ENCODE data around the gene ADARB1.

Gene ADARB1

DNA sequence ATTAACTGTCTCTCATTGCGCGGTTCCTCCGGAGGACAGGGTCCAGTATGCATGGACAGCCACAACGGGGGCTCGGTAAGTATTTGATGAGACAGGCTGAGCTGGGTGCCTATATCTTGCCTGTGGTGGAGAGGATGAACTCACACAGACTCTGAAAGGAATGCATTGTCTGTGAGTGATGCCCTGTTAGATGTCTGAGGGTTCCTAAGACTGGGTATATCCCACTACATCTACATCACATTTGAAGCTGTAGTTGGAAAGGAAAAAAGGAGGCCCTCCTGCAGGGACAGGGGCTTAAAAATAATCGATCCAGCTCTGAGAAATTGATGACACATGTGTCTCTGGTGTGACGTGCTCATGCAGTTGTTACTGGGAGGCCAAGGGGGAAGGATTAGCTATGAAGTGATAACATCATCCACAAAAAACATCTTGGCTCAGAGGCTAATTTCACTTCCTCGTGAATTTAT lies 1.9 kb downstream of the ADARB1 start:
- peak overlapping the region; percentile 79 for H3K4me3 ChIP-seq (ENCODE audit: low read depth, low read length)
- POLR2A ChIA-PET, result no interaction called here
- CTCF ChIA-PET, result interaction anchor here (1.0 to 8.4 kb wide), 7 partner anchors 22 to 276 kb away, joined by 3 to 64 read pairs (median 5); no protein-coding TSS in a partner anchor
- TF ChIP-seq, protein P1, sequence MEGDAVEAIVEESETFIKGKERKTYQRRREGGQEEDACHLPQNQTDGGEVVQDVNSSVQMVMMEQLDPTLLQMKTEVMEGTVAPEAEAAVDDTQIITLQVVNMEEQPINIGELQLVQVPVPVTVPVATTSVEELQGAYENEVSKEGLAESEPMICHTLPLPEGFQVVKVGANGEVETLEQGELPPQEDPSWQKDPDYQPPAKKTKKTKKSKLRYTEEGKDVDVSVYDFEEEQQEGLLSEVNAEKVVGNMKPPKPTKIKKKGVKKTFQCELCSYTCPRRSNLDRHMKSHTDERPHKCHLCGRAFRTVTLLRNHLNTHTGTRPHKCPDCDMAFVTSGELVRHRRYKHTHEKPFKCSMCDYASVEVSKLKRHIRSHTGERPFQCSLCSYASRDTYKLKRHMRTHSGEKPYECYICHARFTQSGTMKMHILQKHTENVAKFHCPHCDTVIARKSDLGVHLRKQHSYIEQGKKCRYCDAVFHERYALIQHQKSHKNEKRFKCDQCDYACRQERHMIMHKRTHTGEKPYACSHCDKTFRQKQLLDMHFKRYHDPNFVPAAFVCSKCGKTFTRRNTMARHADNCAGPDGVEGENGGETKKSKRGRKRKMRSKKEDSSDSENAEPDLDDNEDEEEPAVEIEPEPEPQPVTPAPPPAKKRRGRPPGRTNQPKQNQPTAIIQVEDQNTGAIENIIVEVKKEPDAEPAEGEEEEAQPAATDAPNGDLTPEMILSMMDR (IDR thresholded peaks at IDR 0.05; ENCODE audit: insufficient read depth, low read length, missing control alignments), result no peak
- no peak for DNase-seq (ENCODE audit: low read depth, low spot score)

DNA sequence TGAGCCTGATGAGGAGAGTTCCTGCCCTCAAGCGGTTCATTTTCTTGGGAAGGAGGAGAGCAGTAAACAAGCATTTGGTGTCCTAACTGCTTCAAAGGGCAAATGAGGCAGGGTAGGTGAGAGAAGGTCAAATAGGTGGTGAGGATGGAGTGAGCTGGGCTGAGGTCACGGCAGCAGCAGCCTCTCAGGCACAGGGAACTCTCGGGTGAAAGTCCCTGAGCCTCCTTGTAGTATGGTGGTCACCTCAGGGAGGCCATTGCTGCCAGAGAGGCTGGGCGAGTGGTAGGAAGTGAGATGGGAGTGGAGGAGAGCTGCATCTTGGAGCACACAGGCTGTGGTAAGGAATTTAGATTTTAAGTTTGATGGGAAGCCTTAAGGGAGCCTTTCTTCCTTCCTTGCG lies 4.0 kb downstream of the ADARB1 start:
- POLR2A ChIA-PET, result no interaction called here
- TF ChIP-seq, protein P1 (IDR thresholded peaks at IDR 0.05; ENCODE audit: insufficient read depth, low read length, missing control alignments), result no peak
- no peak overlapping the region for H3K4me3 ChIP-seq (ENCODE audit: low read depth, low read length)
- no peak for DNase-seq (ENCODE audit: low read depth, low spot score)
- CTCF ChIA-PET, result interaction anchor here (0.7 to 8.4 kb wide), 6 partner anchors 21 to 108 kb away, joined by 3 to 64 read pairs (median 3); no protein-coding TSS in a partner anchor

DNA sequence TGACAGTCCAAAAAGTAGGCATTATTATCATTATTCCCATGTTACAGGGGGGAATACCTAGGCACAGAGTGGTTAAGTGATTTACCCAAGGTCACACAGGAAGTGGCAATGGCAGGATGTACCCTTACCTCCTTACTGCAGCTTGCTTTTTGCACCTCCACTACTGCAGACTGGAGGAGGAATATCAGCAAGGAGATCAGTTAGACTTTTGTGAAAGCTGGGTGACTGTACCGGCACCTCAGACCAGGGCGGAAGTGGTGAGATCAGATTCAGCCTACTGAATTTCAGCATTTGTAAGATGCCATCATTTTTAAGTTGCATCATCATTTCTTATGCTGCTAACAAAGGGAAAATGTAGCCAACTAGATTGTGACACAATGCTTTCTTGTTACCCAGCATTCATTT lies 4.5 kb downstream of the ADARB1 start:
- TF ChIP-seq, protein P1 (IDR thresholded peaks at IDR 0.05; ENCODE audit: insufficient read depth, low read length, missing control alignments), result no peak
- POLR2A ChIA-PET, result no interaction called here
- H3K4me3 ChIP-seq (ENCODE audit: low read depth, low read length), result no peak overlapping the region
- no peak for DNase-seq (ENCODE audit: low read depth, low spot score)
- CTCF ChIA-PET, result interaction anchor here (0.7 to 8.4 kb wide), 6 partner anchors 20 to 130 kb away, joined by 3 to 64 read pairs (median 3); no protein-coding TSS in a partner anchor

DNA sequence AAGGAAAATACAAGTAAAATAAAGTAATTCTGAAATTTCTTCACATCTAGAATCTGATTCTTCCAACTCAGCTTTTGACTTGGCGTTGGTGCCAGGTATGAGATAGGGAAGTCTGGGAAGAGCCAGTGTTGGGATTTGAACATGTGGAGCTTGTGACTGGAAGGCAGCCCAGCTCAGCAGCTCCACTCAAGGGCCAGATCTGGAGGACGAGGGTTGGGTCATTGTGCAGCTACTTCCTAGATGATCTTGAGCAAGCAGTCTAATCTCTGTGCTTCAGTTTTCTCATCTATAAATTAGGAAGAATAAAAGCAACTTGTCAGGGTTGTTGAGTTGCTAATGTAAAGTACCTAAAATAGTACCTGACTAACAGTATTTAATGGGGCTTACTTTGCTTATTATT lies 5.0 kb downstream of the ADARB1 start:
- CTCF ChIA-PET, result interaction anchor here (0.7 to 8.4 kb wide), 6 partner anchors 20 to 131 kb away, joined by 3 to 64 read pairs (median 4); no protein-coding TSS in a partner anchor
- no peak overlapping the region for H3K4me3 ChIP-seq (ENCODE audit: low read depth, low read length)
- no peak for DNase-seq (ENCODE audit: low read depth, low spot score)
- POLR2A ChIA-PET, result no interaction called here
- TF ChIP-seq, protein P1 (IDR thresholded peaks at IDR 0.05; ENCODE audit: insufficient read depth, low read length, missing control alignments), result no peak

DNA sequence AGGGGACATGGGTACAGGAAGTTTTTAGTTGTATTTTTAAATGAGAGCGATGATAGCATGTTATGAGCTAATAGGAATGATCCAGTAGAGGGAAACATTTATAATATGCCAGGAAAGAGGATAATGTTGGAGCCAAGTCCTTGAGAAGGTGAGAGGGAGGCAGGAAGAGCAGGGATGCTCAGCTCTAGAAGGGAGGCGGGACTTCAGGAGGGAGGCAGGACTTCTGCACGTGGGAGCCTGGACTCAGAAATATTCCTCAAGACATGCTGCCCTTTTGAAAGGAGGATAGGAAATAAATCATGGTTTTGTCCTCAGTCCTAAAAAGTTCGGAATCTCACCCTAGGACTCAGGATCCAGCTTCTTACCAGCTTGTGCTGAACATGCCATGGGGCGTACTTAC lies 5.9 kb downstream of the ADARB1 start:
- TF ChIP-seq, protein P1 (IDR thresholded peaks at IDR 0.05; ENCODE audit: insufficient read depth, low read length, missing control alignments), result no peak
- POLR2A ChIA-PET, result no interaction called here
- no peak for DNase-seq (ENCODE audit: low read depth, low spot score)
- H3K4me3 ChIP-seq (ENCODE audit: low read depth, low read length), result no peak overlapping the region
- CTCF ChIA-PET, result interaction anchor here (0.6 to 8.4 kb wide), 7 partner anchors 17 to 130 kb away, joined by 3 to 64 read pairs (median 4); no protein-coding TSS in a partner anchor

DNA sequence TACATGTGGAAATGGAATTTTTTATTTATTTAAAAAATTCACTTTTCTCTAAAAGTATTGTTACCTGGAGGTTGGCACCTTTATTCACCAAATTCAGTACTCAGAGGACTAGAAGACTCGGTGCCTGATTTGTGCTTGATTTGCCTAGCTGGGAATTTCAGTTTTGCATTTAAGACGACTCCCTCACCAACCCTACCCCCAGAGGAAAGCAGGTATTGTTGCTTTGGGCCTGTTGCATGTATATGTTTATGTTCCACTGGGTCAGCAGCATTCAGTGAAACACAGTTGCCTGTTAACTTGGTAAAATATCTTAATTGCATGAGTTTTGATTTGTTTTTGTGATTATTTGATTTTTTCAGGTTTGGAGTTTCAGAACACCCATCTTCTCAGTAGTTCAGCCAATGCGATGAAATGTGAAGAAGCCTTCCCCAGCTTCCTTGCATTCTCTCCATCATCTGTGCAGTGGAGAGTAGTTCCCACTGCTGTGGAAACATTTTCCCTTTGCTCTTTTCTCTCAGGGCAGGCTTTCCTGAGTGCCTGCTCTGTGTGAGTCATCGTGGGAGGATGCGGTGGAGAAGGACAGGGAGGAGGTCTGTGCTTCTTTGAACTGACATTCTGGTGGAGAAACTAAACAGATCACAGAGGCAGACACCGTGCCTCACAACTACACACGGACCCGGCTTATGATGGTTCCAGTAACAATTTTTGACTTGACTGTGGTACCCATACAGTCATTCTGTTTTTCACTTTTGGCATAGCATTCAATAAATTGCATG lies 6.4 kb downstream of the ADARB1 start:
- H3K4me3 ChIP-seq (ENCODE audit: low read depth, low read length), result no peak overlapping the region
- TF ChIP-seq, protein P1 (IDR thresholded peaks at IDR 0.05; ENCODE audit: insufficient read depth, low read length, missing control alignments), result no peak
- ChIA-PET POLR2A (no interaction called here), CTCF (interaction anchor here (0.6 to 8.4 kb wide), 5 partner anchors 18 to 58 kb away, joined by 3 to 64 read pairs (median 3); no protein-coding TSS in a partner anchor)
- no peak for DNase-seq (ENCODE audit: low read depth, low spot score)
